Gastroesophageal sphincter (tissue), 4 donors: ENCODE measurements around the gene SEMA7A. TPM values are rescaled to one million over a fixed set of nuclear protein-coding genes. Genes with fewer than 3 reads are reported as not detected.
A peak's percentile ranks its signal among the peaks of the same experiment; 100 is the strongest.

Experiments
- ATAC-seq: fragments of 150-250 bp; one replicate; pipeline ENCODE4 v1.9.1; 2016; ENCODE audit warnings: mild to moderate bottlenecking, moderate library complexity
- H3K27ac ChIP-seq, 4 donors: fragments of 200-600 bp; sonication (generic) in 3 of 4; 1 replicate in 3 of 4; 2 replicates in 1 of 4; pipeline ENCODE4 v1.5.1; 2016 to 2019
- H3K27me3 ChIP-seq: fragments of 200-600 bp; sonication (generic); one replicate; pipeline ENCODE4 v1.5.1; 2019
- H3K36me3 ChIP-seq, 2 donors: fragments of 200-600 bp; sonication (generic); one replicate each; pipeline ENCODE4 v1.5.1; 2019; ENCODE audit warnings: control low read depth in 1 of 2
- H3K4me1 ChIP-seq, 3 donors: fragments of 200-600 bp; sonication (generic); 1 replicate in 2 of 3; 2 replicates in 1 of 3; pipeline ENCODE4 v1.5.1; 2016 to 2019; ENCODE audit warnings: control low read depth in 2 of 3
- H3K4me3 ChIP-seq, 2 donors: fragments of 200-600 bp; sonication (generic); one replicate each; pipeline ENCODE4 v1.5.1; 2019; ENCODE audit warnings: mild to moderate bottlenecking in 1 of 2, moderate library complexity in 1 of 2
- H3K9me3 ChIP-seq, 3 donors: fragments of 200-600 bp; sonication (generic); one replicate each; pipeline ENCODE4 v1.5.1; 2017 to 2019; ENCODE audit warnings: control low read depth in 2 of 3
- EP300 ChIP-seq: sonication (generic); formaldehyde crosslinking; IDR thresholded peaks from one replicate; pipeline ENCODE4 v1.6.1; 2017; ENCODE audit warnings: antibody characterized with exemption, mild to moderate bottlenecking
- POLR2A ChIP-seq, 2 donors: fragments of 450-650 bp; IDR thresholded peaks; one replicate each; pipeline ENCODE4 v1.6.1; 2017; ENCODE audit warnings: antibody characterized with exemption in 2 of 2, mild to moderate bottlenecking in 2 of 2, moderate library complexity in 1 of 2
- POLR2AphosphoS5 ChIP-seq: sonication (generic); formaldehyde crosslinking; IDR thresholded peaks from one replicate; pipeline ENCODE4 v1.6.1; 2017; ENCODE audit warnings: antibody characterized with exemption
- WGBS, 2 donors: methylation state at CpG; one replicate each; pipeline ENCODE4 v1.1.5; 2018; ENCODE audit warnings: low coverage in 1 of 2; 5-methylcytosine and 5-hydroxymethylcytosine counted together
- total RNA-seq, 4 donors: library from RNA; depleted of rRNA; stranded (reverse); fragments of >200 nt; gene quantifications; one replicate each; pipeline ENCODE4 v1.1.0, GENCODE V29; 2016
- TF ChIP-seq, protein P1 (sequence below), 4 experiments: fragments of 200-600 bp in 2 of 4; fragments of 450-650 bp in 2 of 4; sonication (generic) in 1 of 4; IDR thresholded peaks; one replicate each; pipeline ENCODE4 v1.5.1; 2017 to 2019; ENCODE audit warnings: antibody characterized with exemption in 4 of 4, mild to moderate bottlenecking in 2 of 4, moderate library complexity in 2 of 4

The SEMA7A gene
- total RNA-seq, 4 donors from 2014 or later: 0.93 to 2.7 (median 1.8) TPM

DNA sequence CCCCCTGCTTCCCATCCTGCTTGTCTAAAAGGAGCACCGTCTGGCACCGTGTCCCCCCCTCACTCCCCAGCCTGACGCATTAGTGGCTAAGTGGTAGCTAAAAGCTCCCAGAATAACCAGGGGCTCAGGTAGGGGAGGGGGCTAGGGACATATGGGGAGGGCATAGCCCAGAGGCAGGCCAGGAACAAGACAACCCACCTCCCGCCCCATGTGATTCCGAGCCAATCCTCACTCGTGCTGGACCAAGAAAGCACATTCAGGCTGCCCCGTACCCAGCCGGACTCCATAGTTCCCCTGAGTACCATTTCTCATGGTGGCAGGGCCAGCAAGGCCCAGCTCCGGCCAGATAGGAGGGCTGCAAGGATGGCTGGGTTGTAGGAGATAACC is 11.5 kb downstream of the SEMA7A start:
- Histone ChIP-seq H3K9me3 (no peaks in the 10 kb centered on the region), H3K27me3 (no peaks in the 10 kb centered on the region), H3K4me1 (peaks cover 0 to 10% (median 0%) of the 10 kb centered on the region in 3 donors), H3K27ac (peak overlapping the region in 3 of 4 donors; percentile 22 to 54 (median 50)), H3K4me3 (no peak overlapping the region), H3K36me3 (no peaks in the 10 kb centered on the region)
- WGBS, 2 donors: no CpG with 5 or more reads among the region's 9 CpGs
- TF ChIP-seq EP300 (no peak), POLR2AphosphoS5 (no peak)
- ATAC-seq: no peak

DNA sequence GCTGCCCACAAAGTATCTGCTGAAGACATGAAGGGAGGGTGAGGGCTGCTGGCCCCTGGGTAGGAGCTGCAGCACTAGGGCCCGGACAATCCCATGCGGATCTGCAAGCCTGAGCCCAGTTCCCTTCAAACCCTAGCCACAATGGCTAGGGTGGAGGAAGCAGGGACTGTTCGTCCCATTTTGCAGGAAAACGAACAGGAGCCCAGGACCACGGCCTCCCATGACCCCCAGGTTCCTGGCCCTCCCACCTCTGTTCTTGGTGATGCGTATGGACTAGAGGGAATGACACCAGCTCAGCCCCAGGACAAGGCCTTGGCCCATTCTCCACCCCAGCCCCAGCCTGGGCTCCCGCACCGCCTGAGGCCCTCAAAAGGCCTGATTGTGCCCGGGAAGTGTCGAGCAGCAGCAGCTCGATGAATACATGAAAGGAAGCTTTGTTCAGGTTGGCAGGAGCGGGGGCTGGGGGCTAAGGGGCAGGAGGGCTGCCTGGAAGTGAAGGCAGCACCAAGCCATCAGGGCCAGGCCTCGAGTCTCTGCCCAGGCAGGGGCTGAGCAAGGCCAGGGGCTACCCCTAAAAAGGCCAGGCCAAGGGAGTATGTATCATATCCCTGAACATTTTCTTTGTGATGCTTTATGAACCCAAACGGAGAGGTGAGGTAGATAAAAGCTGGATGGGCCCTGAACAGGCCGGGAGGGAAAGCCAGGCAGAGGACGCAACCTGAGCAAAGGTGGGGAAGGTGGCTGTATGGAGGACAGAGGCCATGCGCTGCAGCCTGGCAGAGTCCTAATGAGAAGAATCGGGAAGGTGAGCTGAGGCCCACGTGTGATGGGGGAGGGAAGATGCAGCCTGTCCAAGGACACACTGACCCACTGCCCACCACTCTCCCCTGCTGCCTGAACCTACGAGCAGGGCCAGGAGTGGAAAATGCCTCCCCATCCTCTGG is 12.2 kb downstream of the SEMA7A start:
- H3K9me3 ChIP-seq: no peaks in the 10 kb centered on the region
- WGBS, 2 donors: 77 to 100% methylated on average over 1 to 7 of the region's 20 CpGs
- peaks cover 0 to 10% (median 0%) of the 10 kb centered on the region in 3 donors for H3K4me1 ChIP-seq
- no peaks in the 10 kb centered on the region for H3K36me3 ChIP-seq
- no peak overlapping the region for H3K4me3 ChIP-seq
- TF ChIP-seq, protein P1, sequence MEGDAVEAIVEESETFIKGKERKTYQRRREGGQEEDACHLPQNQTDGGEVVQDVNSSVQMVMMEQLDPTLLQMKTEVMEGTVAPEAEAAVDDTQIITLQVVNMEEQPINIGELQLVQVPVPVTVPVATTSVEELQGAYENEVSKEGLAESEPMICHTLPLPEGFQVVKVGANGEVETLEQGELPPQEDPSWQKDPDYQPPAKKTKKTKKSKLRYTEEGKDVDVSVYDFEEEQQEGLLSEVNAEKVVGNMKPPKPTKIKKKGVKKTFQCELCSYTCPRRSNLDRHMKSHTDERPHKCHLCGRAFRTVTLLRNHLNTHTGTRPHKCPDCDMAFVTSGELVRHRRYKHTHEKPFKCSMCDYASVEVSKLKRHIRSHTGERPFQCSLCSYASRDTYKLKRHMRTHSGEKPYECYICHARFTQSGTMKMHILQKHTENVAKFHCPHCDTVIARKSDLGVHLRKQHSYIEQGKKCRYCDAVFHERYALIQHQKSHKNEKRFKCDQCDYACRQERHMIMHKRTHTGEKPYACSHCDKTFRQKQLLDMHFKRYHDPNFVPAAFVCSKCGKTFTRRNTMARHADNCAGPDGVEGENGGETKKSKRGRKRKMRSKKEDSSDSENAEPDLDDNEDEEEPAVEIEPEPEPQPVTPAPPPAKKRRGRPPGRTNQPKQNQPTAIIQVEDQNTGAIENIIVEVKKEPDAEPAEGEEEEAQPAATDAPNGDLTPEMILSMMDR (IDR thresholded peaks at IDR 0.05): no peak
- no peak for TF ChIP-seq POLR2AphosphoS5
- no peak for TF ChIP-seq EP300
- no peak for TF ChIP-seq POLR2A (IDR thresholded peaks at IDR 0.05)
- H3K27me3 ChIP-seq: no peaks in the 10 kb centered on the region
- H3K27ac ChIP-seq: peak overlapping the region in 3 of 4 donors; percentile 22 to 54 (median 50)
- ATAC-seq: no peak

DNA sequence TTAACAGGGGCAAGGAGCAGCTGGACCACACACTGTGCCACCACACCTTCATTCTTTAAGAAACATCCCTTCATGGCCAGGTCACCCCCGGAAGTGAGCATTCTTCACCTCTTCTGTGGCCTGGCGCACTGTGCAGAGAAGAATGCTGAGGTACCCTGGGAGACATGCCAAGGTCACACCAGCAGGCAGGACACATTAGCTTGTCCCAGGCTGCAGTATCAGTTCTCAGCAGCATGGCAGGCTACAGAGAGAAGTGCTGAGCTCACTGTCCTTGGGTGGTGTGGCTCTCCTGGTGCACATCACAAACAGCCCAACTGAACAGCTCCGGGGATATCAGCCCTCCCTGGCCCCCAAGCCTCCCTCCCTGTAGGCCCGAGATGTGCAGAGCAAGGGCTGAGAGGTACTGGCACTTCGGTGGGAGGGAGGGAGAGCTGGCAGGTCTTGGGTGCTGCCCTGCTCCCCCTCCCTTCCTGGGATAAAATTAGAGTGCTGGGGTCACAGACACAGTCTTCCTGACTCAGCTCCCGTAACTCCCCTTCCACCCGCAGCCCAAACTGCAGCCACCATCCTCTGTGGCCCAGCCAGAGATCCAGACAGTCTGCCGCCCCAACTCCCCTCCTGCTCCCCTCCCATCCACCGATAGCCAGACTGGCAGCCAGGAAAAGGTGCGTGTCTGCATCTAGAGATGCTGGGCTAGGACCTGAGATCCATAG is 13.4 kb downstream of the SEMA7A start:
- no peaks in the 10 kb centered on the region for H3K36me3 ChIP-seq
- peaks cover 0 to 10% (median 0%) of the 10 kb centered on the region in 3 donors for H3K4me1 ChIP-seq
- H3K4me3 ChIP-seq: no peak overlapping the region
- no peak for ATAC-seq
- H3K27ac ChIP-seq: peak overlapping the region in 1 of 4 donors; percentile 36
- 78 to 83% methylated on average over 1 to 3 of the region's 10 CpGs for WGBS, 2 donors
- no peaks in the 10 kb centered on the region for H3K27me3 ChIP-seq
- no peaks in the 10 kb centered on the region for H3K9me3 ChIP-seq
- TF ChIP-seq, protein P1 (IDR thresholded peaks at IDR 0.05): no peak
- TF ChIP-seq POLR2AphosphoS5 (no peak), POLR2A (IDR thresholded peaks at IDR 0.05) (no peak), EP300 (no peak)

DNA sequence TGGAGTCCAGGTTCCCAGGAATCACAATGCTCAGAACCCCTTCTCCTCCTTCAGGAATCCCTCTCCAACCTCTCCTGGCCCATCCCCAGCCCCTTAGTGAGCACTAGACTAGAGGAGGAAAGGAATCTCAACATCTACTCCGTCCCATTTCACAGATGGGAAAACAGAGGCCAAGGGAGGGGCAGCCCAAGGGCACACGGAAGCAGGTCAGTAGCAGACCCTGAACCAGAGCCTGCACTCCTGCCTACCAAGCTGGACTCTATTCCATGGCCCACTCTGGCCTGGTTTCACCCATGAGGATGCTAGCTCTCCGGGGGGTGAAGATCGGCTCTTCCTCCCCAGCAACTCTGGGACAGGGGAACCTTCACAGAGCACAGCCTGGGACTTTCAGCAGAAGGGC is 14.3 kb downstream of the SEMA7A start:
- Histone ChIP-seq H3K4me3 (no peak overlapping the region), H3K36me3 (peaks cover 0 to 3% of the 10 kb centered on the region in 2 donors), H3K9me3 (no peaks in the 10 kb centered on the region), H3K4me1 (peaks cover 0 to 10% (median 0%) of the 10 kb centered on the region in 3 donors), H3K27ac (no peak overlapping the region), H3K27me3 (no peaks in the 10 kb centered on the region)
- no peak for ATAC-seq
- TF ChIP-seq, protein P1 (IDR thresholded peaks at IDR 0.05): no peak
- no peak for TF ChIP-seq EP300
- TF ChIP-seq POLR2A (IDR thresholded peaks at IDR 0.05): no peak
- no peak for TF ChIP-seq POLR2AphosphoS5
- WGBS, 2 donors: 100% methylated on average over 2 of the region's 4 CpGs; no CpG with 5 or more reads in 1 of the 2 donors

DNA sequence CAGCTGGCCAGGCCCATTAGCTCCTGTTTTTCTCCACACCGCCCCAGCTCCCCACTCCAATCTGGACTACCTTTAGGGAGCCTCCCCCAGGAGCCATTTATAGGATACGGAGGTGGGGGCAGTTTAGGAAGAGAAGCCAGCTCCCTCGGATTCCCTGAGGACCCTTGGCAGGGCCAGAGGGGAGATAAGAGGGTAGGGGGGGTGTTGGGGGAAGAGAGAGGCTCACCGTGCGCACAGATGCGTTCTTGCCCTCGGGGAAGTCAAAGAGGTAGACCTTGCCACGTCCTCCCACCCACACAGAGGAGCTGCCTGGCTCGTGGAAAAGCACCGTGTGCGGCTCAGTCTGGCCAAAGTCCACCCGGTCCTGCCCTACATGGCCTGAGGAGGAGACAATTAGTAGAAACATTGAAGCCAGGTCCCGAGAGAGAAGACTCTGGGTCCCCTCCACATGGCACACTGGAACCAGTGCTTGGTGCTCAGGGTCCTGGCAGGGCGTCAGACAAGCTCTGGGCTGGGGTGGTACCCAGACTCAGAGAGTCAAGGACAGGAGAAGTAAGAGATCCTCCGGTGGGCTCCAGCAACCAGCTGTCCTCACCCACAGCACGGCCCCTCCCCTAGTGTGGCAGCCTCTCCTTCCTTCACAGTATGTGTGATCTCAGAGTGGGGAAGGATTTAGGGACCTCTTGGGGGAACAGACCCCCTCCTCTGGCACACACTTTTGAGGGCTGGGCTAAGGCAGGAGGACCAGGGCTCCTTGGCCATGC is 15.0 kb downstream of the SEMA7A start:
- H3K4me3 ChIP-seq: no peak overlapping the region
- H3K9me3 ChIP-seq: no peaks in the 10 kb centered on the region
- no peak overlapping the region for H3K27ac ChIP-seq
- TF ChIP-seq POLR2AphosphoS5 (no peak), EP300 (no peak), POLR2A (IDR thresholded peaks at IDR 0.05) (no peak)
- TF ChIP-seq, protein P1 (IDR thresholded peaks at IDR 0.05): no peak
- no peaks in the 10 kb centered on the region for H3K27me3 ChIP-seq
- H3K36me3 ChIP-seq: peaks cover 0 to 4% of the 10 kb centered on the region in 2 donors
- H3K4me1 ChIP-seq: peaks cover 0 to 10% (median 0%) of the 10 kb centered on the region in 3 donors
- ATAC-seq: no peak
- WGBS, 2 donors: 80% methylated on average over 1 of the region's 16 CpGs; no CpG with 5 or more reads in 1 of the 2 donors
